Left hindlimb (tissue), 1 donor: Measurements from ENCODE around the gene ZCCHC12.

ENCODE experiments used
- DNase-seq: peaks from one replicate; pipeline ENCODE4 v3.0.0-alpha.2; 2018

ZCCHC12 gene

GRCh38 chrX:118872102-118872566 lies 48.5 kb downstream of the ZCCHC12 start:
- DNase-seq = no peak
